Neural cell (in vitro differentiated cells): ENCODE results near the gene UGT1A4. TPM values are rescaled to one million over a fixed set of nuclear protein-coding genes. Genes with fewer than 3 reads are reported as not detected.

Source experiments
- H2AFZ ChIP-seq: fragments of 200-600, 300-800 bp; sonication (generic), shearing (Covaris generic); 2 replicates; pipeline ENCODE4 v1.6.0; 2014; ENCODE audit warnings: low read depth, mild to moderate bottlenecking, antibody characterized with exemption, low read length, moderate library complexity
- H3F3A ChIP-seq: fragments of 200-600 bp; shearing (Covaris generic); 2 replicates; pipeline ENCODE4 v1.6.1; 2016; ENCODE audit warnings: mild to moderate bottlenecking, moderate library complexity, mixed read lengths, antibody characterized with exemption, low read length; ENCODE audit not compliant: insufficient read depth, poor library complexity, severe bottlenecking
- H3K27ac ChIP-seq: fragments of 200-600, 300-800 bp; sonication (generic), shearing (Covaris generic); 2 replicates; pipeline ENCODE4 v1.5.1; 2014; ENCODE audit warnings: mild to moderate bottlenecking, low read length, moderate library complexity
- H3K27me3 ChIP-seq: fragments of 300-800, 200-600 bp; sonication (generic), shearing (Covaris generic); 2 replicates; pipeline ENCODE4 v1.6.0; 2014; ENCODE audit warnings: mild to moderate bottlenecking, low read depth, low read length, moderate library complexity; ENCODE audit not compliant: insufficient read depth
- H3K36me3 ChIP-seq: fragments of 300-800, 200-600 bp; sonication (generic), shearing (Covaris generic); 2 replicates; pipeline ENCODE4 v1.5.1; 2014; ENCODE audit warnings: mild to moderate bottlenecking, antibody characterized with exemption, low read length, moderate library complexity; ENCODE audit not compliant: insufficient read depth
- H3K4me2 ChIP-seq: fragments of 300-800, 200-600 bp; sonication (generic), shearing (Covaris generic); 2 replicates; pipeline ENCODE4 v1.6.0; 2014; ENCODE audit warnings: mild to moderate bottlenecking, low read length
- H3K4me3 ChIP-seq: fragments of 300-800, 200-600 bp; sonication (generic), shearing (Covaris generic); 2 replicates; pipeline ENCODE4 v1.5.1; 2014; ENCODE audit warnings: mild to moderate bottlenecking, low read length, moderate library complexity
- H3K79me2 ChIP-seq: fragments of 200-600 bp; shearing (Covaris generic); replicated peaks from 2 replicates; pipeline ENCODE4 v1.6.0; 2014; ENCODE audit warnings: mild to moderate bottlenecking, low read length, moderate library complexity; ENCODE audit not compliant: insufficient read depth
- H3K9ac ChIP-seq: fragments of 300-800, 200-600 bp; sonication (generic), shearing (Covaris generic); 2 replicates; pipeline ENCODE4 v1.6.1; 2016; ENCODE audit warnings: mild to moderate bottlenecking, low read length, mixed read lengths
- H3K9me2 ChIP-seq: fragments of 200-600 bp; shearing (Covaris generic); 2 replicates; pipeline ENCODE4 v1.6.1; 2016; ENCODE audit warnings: mild to moderate bottlenecking, low read length, mixed read lengths; ENCODE audit not compliant: insufficient read depth
- H3K9me3 ChIP-seq: fragments of 200-600, 300-800 bp; sonication (generic), shearing (Covaris generic); 2 replicates; pipeline ENCODE4 v1.6.1; 2016; ENCODE audit warnings: mild to moderate bottlenecking, mixed run types, low read length, moderate library complexity, mixed read lengths
- H4K20me1 ChIP-seq: fragments of 200-600 bp; shearing (Covaris generic); 2 replicates; pipeline ENCODE4 v1.6.1; 2016; ENCODE audit warnings: mild to moderate bottlenecking, mixed run types; ENCODE audit not compliant: insufficient read depth
- EP300 ChIP-seq: fragments of 450-650 bp; conservative IDR thresholded peaks from 2 replicates; pipeline ENCODE4 v1.6.1; 2014; ENCODE audit warnings: antibody characterized with exemption, mild to moderate bottlenecking, moderate library complexity; ENCODE audit not compliant: poor library complexity, severe bottlenecking
- EZH2 ChIP-seq: fragments of 200-600, 300-800 bp; shearing (Covaris generic), sonication (generic); IDR thresholded peaks from 2 replicates; pipeline ENCODE4 v1.6.1; 2014; ENCODE audit warnings: antibody characterized with exemption, low read length, borderline replicate concordance, mild to moderate bottlenecking; ENCODE audit not compliant: insufficient read depth, poor library complexity, severe bottlenecking
- MXI1 ChIP-seq: fragments of 450-650 bp; conservative IDR thresholded peaks from 2 replicates; pipeline ENCODE4 v1.6.1; 2014; ENCODE audit warnings: antibody characterized with exemption, mild to moderate bottlenecking; ENCODE audit not compliant: poor library complexity, severe bottlenecking
- POLR2AphosphoS5 ChIP-seq: IDR thresholded peaks from 2 replicates; pipeline ENCODE4 v1.6.1; 2012
- RAD21 ChIP-seq: fragments of 450-650 bp; conservative IDR thresholded peaks from 2 replicates; pipeline ENCODE4 v1.6.1; 2014; ENCODE audit warnings: antibody characterized with exemption, mild to moderate bottlenecking, moderate library complexity
- SMC3 ChIP-seq: fragments of 450-650 bp; conservative IDR thresholded peaks from 2 replicates; pipeline ENCODE4 v1.6.1; 2014; ENCODE audit warnings: antibody characterized with exemption, mild to moderate bottlenecking, moderate library complexity; ENCODE audit not compliant: poor library complexity
- TAF1 ChIP-seq: IDR thresholded peaks from 2 replicates; pipeline ENCODE4 v1.6.1; 2012; ENCODE audit warnings: low read depth
- polyA plus RNA-seq: library from polyadenylated mRNA; depleted of rRNA; stranded (reverse); fragments of >200 nt; gene quantifications from 2 replicates; pipeline ENCODE4 v1.2.3, GENCODE V29; 2014
- TF ChIP-seq, protein P1 (sequence below): IDR thresholded peaks from 2 replicates; pipeline ENCODE4 v1.6.1; 2012; ENCODE audit warnings: borderline replicate concordance
- TF ChIP-seq, protein P2 (sequence below): fragments of 450-650 bp; IDR thresholded peaks from 2 replicates; pipeline ENCODE4 v1.5.1; 2014; ENCODE audit warnings: antibody characterized with exemption, mild to moderate bottlenecking, moderate library complexity; ENCODE audit not compliant: poor library complexity, severe bottlenecking

Gene UGT1A4
- polyA plus RNA-seq, 1 donor from 2014 or later, result not detected

- no peak overlapping the region for H2AFZ ChIP-seq
- TF ChIP-seq POLR2AphosphoS5, result no peak
- TF ChIP-seq, protein P1, sequence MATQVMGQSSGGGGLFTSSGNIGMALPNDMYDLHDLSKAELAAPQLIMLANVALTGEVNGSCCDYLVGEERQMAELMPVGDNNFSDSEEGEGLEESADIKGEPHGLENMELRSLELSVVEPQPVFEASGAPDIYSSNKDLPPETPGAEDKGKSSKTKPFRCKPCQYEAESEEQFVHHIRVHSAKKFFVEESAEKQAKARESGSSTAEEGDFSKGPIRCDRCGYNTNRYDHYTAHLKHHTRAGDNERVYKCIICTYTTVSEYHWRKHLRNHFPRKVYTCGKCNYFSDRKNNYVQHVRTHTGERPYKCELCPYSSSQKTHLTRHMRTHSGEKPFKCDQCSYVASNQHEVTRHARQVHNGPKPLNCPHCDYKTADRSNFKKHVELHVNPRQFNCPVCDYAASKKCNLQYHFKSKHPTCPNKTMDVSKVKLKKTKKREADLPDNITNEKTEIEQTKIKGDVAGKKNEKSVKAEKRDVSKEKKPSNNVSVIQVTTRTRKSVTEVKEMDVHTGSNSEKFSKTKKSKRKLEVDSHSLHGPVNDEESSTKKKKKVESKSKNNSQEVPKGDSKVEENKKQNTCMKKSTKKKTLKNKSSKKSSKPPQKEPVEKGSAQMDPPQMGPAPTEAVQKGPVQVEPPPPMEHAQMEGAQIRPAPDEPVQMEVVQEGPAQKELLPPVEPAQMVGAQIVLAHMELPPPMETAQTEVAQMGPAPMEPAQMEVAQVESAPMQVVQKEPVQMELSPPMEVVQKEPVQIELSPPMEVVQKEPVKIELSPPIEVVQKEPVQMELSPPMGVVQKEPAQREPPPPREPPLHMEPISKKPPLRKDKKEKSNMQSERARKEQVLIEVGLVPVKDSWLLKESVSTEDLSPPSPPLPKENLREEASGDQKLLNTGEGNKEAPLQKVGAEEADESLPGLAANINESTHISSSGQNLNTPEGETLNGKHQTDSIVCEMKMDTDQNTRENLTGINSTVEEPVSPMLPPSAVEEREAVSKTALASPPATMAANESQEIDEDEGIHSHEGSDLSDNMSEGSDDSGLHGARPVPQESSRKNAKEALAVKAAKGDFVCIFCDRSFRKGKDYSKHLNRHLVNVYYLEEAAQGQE, result no peak
- no peak for TF ChIP-seq TAF1
- no peaks in the 10 kb centered on the region for H3K9me2 ChIP-seq
- H3K79me2 ChIP-seq, result no peaks in the 10 kb centered on the region
- H3F3A ChIP-seq, result no peaks in the 10 kb centered on the region
- no peak overlapping the region for H3K27ac ChIP-seq
- no peak overlapping the region for H3K9ac ChIP-seq
- no peaks in the 10 kb centered on the region for H3K27me3 ChIP-seq
- no peaks in the 10 kb centered on the region for H4K20me1 ChIP-seq
- H3K36me3 ChIP-seq, result no peaks in the 10 kb centered on the region
- no peak overlapping the region for H3K4me2 ChIP-seq
- H3K9me3 ChIP-seq, result no peaks in the 10 kb centered on the region
- H3K4me3 ChIP-seq, result no peak overlapping the region
Measured at GRCh38 chr2:233758849-233759248, 40.3 kb downstream of the UGT1A4 start.

DNA sequence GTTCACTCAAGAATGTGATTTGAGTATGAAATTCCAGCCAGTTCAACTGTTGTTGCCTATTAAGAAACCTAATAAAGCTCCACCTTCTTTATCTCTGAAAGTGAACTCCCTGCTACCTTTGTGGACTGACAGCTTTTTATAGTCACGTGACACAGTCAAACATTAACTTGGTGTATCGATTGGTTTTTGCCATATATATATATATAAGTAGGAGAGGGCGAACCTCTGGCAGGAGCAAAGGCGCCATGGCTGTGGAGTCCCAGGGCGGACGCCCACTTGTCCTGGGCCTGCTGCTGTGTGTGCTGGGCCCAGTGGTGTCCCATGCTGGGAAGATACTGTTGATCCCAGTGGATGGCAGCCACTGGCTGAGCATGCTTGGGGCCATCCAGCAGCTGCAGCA is 41.5 kb downstream of the UGT1A4 start, which contains the start of gene UGT1A1:
TSS of gene UGT1A1 (plus strand) at position 228 of the 400 bp plus-strand sequence. CDS start at position 246, 18 bp downstream.
- no peaks in the 10 kb centered on the region for H3K9me3 ChIP-seq
- no peak within 1 kb of the TSS for H3K27ac ChIP-seq
- no peak within 1 kb of the TSS for H3K4me3 ChIP-seq
- no peaks in the 10 kb centered on the region for H3K79me2 ChIP-seq
- no peaks in the 10 kb centered on the region for H3K27me3 ChIP-seq
- TF ChIP-seq EP300, result no peak
- H3K36me3 ChIP-seq, result no peaks in the 10 kb centered on the region
- H3K9me2 ChIP-seq, result no peaks in the 10 kb centered on the region
- H3K4me2 ChIP-seq, result no peak within 1 kb of the TSS
- H3K9ac ChIP-seq, result no peak within 1 kb of the TSS
- no peak within 1 kb of the TSS for H2AFZ ChIP-seq
- no peaks in the 10 kb centered on the region for H3F3A ChIP-seq
- H4K20me1 ChIP-seq, result no peaks in the 10 kb centered on the region

GRCh38 chr2:233761040-233761769 is 42.7 kb downstream of the UGT1A4 start:
- TF ChIP-seq SMC3 (no peak), TAF1 (no peak), EP300 (no peak), EZH2 (no peak), MXI1 (no peak), POLR2AphosphoS5 (no peak), RAD21 (no peak)
- TF ChIP-seq, protein P2, sequence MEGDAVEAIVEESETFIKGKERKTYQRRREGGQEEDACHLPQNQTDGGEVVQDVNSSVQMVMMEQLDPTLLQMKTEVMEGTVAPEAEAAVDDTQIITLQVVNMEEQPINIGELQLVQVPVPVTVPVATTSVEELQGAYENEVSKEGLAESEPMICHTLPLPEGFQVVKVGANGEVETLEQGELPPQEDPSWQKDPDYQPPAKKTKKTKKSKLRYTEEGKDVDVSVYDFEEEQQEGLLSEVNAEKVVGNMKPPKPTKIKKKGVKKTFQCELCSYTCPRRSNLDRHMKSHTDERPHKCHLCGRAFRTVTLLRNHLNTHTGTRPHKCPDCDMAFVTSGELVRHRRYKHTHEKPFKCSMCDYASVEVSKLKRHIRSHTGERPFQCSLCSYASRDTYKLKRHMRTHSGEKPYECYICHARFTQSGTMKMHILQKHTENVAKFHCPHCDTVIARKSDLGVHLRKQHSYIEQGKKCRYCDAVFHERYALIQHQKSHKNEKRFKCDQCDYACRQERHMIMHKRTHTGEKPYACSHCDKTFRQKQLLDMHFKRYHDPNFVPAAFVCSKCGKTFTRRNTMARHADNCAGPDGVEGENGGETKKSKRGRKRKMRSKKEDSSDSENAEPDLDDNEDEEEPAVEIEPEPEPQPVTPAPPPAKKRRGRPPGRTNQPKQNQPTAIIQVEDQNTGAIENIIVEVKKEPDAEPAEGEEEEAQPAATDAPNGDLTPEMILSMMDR, result no peak
- TF ChIP-seq, protein P1, result no peak
- H3K27me3 ChIP-seq, result no peaks in the 10 kb centered on the region
- no peak overlapping the region for H3K9ac ChIP-seq
- H3K36me3 ChIP-seq, result no peaks in the 10 kb centered on the region
- H3K4me3 ChIP-seq, result no peak overlapping the region
- no peaks in the 10 kb centered on the region for H3K9me2 ChIP-seq
- H3K4me2 ChIP-seq, result no peak overlapping the region
- H3K9me3 ChIP-seq, result no peaks in the 10 kb centered on the region
- H4K20me1 ChIP-seq, result no peaks in the 10 kb centered on the region
- no peaks in the 10 kb centered on the region for H3K79me2 ChIP-seq
- no peaks in the 10 kb centered on the region for H3F3A ChIP-seq
- H3K27ac ChIP-seq, result no peak overlapping the region
- H2AFZ ChIP-seq, result no peak overlapping the region
